Pancreas (tissue), 10 donors: ENCODE results near the gene AGAP3. TPM values are rescaled to one million over a fixed set of nuclear protein-coding genes. Genes with fewer than 3 reads are reported as not detected.

ENCODE experiments used
- ATAC-seq, 4 donors: fragments of 200-7000 bp; cut with Tn5 transposase; one replicate each; pipeline versions ENCODE4 v1.8.0 to v1.9.1; 2020; ENCODE audit warnings: mild to moderate bottlenecking in 4 of 4, moderate library complexity in 4 of 4
- DNase-seq, 6 donors: peaks; one replicate each; pipeline ENCODE4 v3.0.0-alpha.2; 2020
- FAIRE-seq: peaks from 2 replicates; lab custom pipeline; 2012; peaks lifted over from hg19 to GRCh38; lab: Jason Lieb, UNC
- H3K27ac ChIP-seq, 4 donors: fragments of 200-600 bp; sonication (generic); 1 replicate in 3 of 4; 2 replicates in 1 of 4; pipeline versions ENCODE4 v1.5.0 to v1.8.0; 2020
- H3K27me3 ChIP-seq, 4 donors: fragments of 200-600 bp; one replicate each; pipeline ENCODE4 v1.8.0; 2021
- H3K36me3 ChIP-seq, 3 donors: fragments of 200-600 bp; sonication (generic) in 1 of 3; one replicate each; pipeline versions ENCODE4 v1.5.0 to v1.8.0; 2020 to 2021
- H3K4me1 ChIP-seq, 3 donors: fragments of 200-600 bp; one replicate each; pipeline ENCODE4 v1.8.0; 2021
- H3K4me3 ChIP-seq, 4 donors: fragments of 200-600 bp; sonication (generic) in 2 of 4; one replicate each; pipeline versions ENCODE4 v1.5.0 to v1.8.0; 2020 to 2021
- H3K9me3 ChIP-seq, 4 donors: fragments of 200-600 bp; one replicate each; pipeline ENCODE4 v1.8.0; 2021
- CTCF ChIP-seq, 4 donors: fragments of 200-600 bp; sonication (generic) in 3 of 4; IDR thresholded peaks; one replicate each; pipeline versions ENCODE4 v1.5.0 to v1.8.0; 2021; ENCODE audit warnings: antibody characterized with exemption in 4 of 4
- WGBS, 2 donors: extraction: QIAGEN DNeasy Blood & Tissue Kit; methylation state at CpG; one replicate each; pipeline ENCODE4 v1.1.7; 2013; 5-methylcytosine and 5-hydroxymethylcytosine counted together
- intact Hi-C, 3 donors: fragments of 100-400 bp; cut with DNase I; formaldehyde crosslinking; loops; one replicate each; pipeline versions ENCODE4 v1.11.1 to v1.14.2; 2022
- polyA plus RNA-seq, 2 donors: library from polyadenylated mRNA; stranded (reverse); fragments of 200-250 nt; gene quantifications; one replicate each; pipeline ENCODE4 v1.2.3, GENCODE V29; 2013
- total RNA-seq, 6 donors: library from RNA; stranded (reverse); fragmentation: NEBNext Ultra II Directional in 4 of 6; extraction: Animal tissue kit (Norgen Biotek cat#: 25700) in 4 of 6; gene quantifications; one replicate each; pipeline versions ENCODE4 v1.2.1 to v1.2.4, GENCODE V29; 2021 to 2023
- donor health status: healthy with polysubstance abuse.
- donor health status: DM: no; HTN: no; CAD: no; lungs with moderate emphysema.
- donor health status: DM: no; HTN: no; CAD: no.
- donor health status: control.
- donor health status: control.
- donor health status: Bipolar disorder and iron deficiency.
- donor health status: DM: yes; HTN: yes; CAD: no.
- donor health status: DM: no; HTN: no; CAD: no.
- donor health status: DM: no; HTN: no; CAD: no.
- donor health status: DM: yes; HTN: yes; CAD: no.

The AGAP3 gene
- total and polyA plus RNA-seq, 8 donors = 41.5 to 93.9 (median 58.4) TPM

- peak in 1 of 6 donors; percentile 38 for DNase-seq
- Histone ChIP-seq H3K4me3 (peak overlapping the region in 1 of 4 donors; percentile 9), H3K27ac (no peak overlapping the region)
These were observed 27.3 kb downstream of the AGAP3 start for GRCh38 chr7:151113344-151114150.

GRCh38 chr7:151114151-151115090, 28.1 kb downstream of the AGAP3 start:
- H3K27ac ChIP-seq = no peak overlapping the region

More at GRCh38 chr7:151113344-151114150, 27.3 kb downstream of the AGAP3 start:
- WGBS, 2 donors = 48 to 57% methylated on average over 13 of the region's 13 CpGs
- intact Hi-C loops = loop anchor here in 1 of 3 donors (5.0 kb wide), 1 partner anchor 81 kb away; no protein-coding TSS in a partner anchor
- no peak for FAIRE-seq
- peak in 3 of 4 donors; percentile 12 to 24 (median 14) for ATAC-seq
- Histone ChIP-seq H3K4me1 (peaks cover 4 to 20% (median 13%) of the 10 kb centered on the region in 3 donors), H3K9me3 (no peaks in the 10 kb centered on the region), H3K27me3 (no peaks in the 10 kb centered on the region), H3K36me3 (peaks cover 0 to 3% (median 0%) of the 10 kb centered on the region in 3 donors)
- TF ChIP-seq CTCF (IDR thresholded peaks at IDR 0.05) = no peak

GRCh38 chr7:151115121-151115835, 29.0 kb downstream of the AGAP3 start:
- ATAC-seq (peak in 2 of 4 donors; percentile 4 to 24), FAIRE-seq (no peak), DNase-seq (peak in 1 of 6 donors; percentile 76)
- Histone ChIP-seq H3K4me3 (peak overlapping the region in 3 of 4 donors; percentile 14 to 38 (median 23)), H3K27me3 (no peaks in the 10 kb centered on the region), H3K9me3 (no peaks in the 10 kb centered on the region), H3K36me3 (peaks cover 0 to 21% (median 12%) of the 10 kb centered on the region in 3 donors), H3K4me1 (peaks cover 4 to 20% (median 13%) of the 10 kb centered on the region in 3 donors), H3K27ac (no peak overlapping the region)
- TF ChIP-seq CTCF (IDR thresholded peaks at IDR 0.05) = no peak
- intact Hi-C loops = no loop called here
- 19 to 27% methylated on average over 69 to 114 of the region's 114 CpGs for WGBS, 2 donors

More at GRCh38 chr7:151114151-151115090, 28.1 kb downstream of the AGAP3 start:
- no peak for TF ChIP-seq CTCF (IDR thresholded peaks at IDR 0.05)
- H3K36me3 ChIP-seq = peaks cover 0 to 12% (median 5%) of the 10 kb centered on the region in 3 donors
- WGBS, 2 donors = 29 to 31% methylated on average over 52 to 101 of the region's 101 CpGs
- H3K4me1 ChIP-seq = peaks cover 4 to 20% (median 13%) of the 10 kb centered on the region in 3 donors
- ATAC-seq (peak in 3 of 4 donors; percentile 4 to 24 (median 19)), FAIRE-seq (no peak), DNase-seq (peak in 3 of 6 donors; percentile 43 to 87 (median 65))
- H3K9me3 ChIP-seq = no peaks in the 10 kb centered on the region
- peak overlapping the region in 2 of 4 donors; percentile 26 to 38 for H3K4me3 ChIP-seq
- no peaks in the 10 kb centered on the region for H3K27me3 ChIP-seq
- intact Hi-C loops = loop anchor here in 1 of 3 donors (5.0 kb wide), 1 partner anchor 82 kb away; no protein-coding TSS in a partner anchor

GRCh38 chr7:151115836-151116418, 29.7 kb downstream of the AGAP3 start:
- no peak for FAIRE-seq
- H3K4me1 ChIP-seq = peaks cover 4 to 20% (median 13%) of the 10 kb centered on the region in 3 donors
- DNase-seq = peak in 5 of 6 donors; percentile 42 to 85 (median 64)

More at GRCh38 chr7:151115836-151116418, 29.7 kb downstream of the AGAP3 start:
- H3K36me3 ChIP-seq = peaks cover 0 to 27% (median 19%) of the 10 kb centered on the region in 3 donors
- WGBS, 2 donors = 58 to 71% methylated on average over 14 of the region's 14 CpGs
- no peak for TF ChIP-seq CTCF (IDR thresholded peaks at IDR 0.05)
- ATAC-seq = peak; percentile 35 to 67 (median 47)
- peak overlapping the region in 3 of 4 donors; percentile 14 to 38 (median 23) for H3K4me3 ChIP-seq
- no peaks in the 10 kb centered on the region for H3K9me3 ChIP-seq
- H3K27ac ChIP-seq = no peak overlapping the region
- no peaks in the 10 kb centered on the region for H3K27me3 ChIP-seq
- intact Hi-C loops = no loop called here
